ENCODE measurements around the gene SCAPER.
A peak's percentile ranks its signal among the peaks of the same experiment; 100 is the strongest.

SCAPER gene

DNA sequence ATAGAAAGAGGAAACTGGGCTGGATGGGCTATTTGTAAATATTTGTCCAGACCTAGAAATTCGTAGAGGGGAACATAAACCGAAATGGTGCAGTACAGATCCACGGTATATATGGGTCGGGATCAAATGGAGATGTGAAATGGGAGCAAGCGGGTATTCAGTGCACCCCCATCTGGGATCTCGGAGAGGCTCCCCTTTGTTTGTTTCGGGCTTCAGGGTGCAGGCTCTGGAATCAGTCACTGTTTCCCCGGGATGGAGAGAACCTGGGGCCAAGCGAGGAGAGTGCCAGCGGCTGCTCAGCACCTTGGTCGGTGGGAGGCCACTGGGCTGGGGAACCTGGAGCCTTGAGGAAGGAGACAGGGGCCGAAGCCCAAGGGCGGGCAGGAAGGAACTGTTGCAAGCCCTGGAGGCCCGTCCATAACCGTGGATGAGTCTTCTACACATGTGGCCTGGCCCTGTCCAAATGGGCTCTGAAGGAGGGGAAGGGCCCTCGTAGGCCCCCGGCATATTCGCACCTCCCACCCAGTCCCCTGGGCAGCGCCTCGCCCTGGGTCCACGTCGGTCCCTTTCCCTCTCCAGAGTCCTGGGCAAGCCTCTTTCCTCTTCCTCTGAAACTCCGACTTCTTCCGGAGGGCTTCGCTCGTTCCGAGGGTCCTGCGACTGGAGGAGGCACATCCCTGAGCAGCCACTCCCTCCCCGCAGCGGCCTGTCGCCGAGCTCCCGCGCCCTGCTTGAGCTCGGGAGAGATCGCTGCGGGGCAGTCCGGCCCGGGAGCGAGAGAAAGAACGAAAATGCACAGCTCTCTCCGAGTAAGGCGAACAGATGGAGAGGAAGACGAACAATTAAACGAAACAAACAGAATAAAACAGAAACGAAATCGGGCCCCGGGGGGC lies 565.6 kb downstream of the SCAPER start:
- peak; percentile 51 for DNase-seq (ENCODE audit: low spot score)

DNA sequence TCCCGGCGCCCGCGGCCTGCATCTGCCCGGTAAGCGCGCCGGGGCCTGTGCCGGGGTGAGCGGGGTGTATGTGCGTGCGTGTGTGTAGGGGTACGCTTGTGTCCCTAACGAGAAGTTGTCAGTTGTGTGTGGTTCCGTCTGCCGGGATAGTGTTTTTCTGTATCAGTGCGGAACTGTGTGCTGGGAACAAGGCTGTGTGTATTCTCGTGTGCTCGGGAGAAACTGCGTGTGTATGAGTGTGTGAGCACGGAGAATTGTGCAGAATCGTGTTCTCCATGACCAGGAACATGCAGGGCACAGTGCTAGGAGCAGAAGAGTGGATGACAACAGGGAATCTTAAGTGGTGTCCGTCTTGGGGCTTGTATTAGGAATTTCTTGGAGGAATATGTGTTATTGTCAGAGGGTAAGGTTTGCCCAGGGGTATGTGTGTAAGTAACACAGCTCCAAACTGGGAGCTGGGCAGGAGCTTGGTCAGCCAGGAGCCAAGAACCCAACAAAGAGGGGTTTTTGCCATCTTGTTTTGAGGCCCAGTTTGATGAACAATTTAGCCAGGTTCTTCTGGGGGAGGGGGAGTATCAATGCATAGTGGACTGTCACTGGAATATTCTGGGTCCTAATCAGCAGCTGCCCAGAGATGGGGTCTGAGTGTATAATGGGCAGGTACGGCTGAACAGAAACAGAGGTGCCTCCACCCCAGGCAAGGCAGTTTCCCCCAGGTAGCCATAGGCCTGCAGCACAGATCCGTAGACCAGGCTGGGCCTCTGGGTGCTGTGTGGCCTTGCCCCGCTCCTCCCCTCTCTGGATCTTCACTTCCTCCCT lies 566.4 kb downstream of the SCAPER start:
- no peak for DNase-seq (ENCODE audit: low spot score)

GRCh38 chr15:76337696-76338485 lies 567.2 kb downstream of the SCAPER start:
- DNase-seq (ENCODE audit: low spot score) = no peak

GRCh38 chr15:76337059-76337695 lies 568.0 kb downstream of the SCAPER start:
- no peak for DNase-seq (ENCODE audit: low spot score)

DNA sequence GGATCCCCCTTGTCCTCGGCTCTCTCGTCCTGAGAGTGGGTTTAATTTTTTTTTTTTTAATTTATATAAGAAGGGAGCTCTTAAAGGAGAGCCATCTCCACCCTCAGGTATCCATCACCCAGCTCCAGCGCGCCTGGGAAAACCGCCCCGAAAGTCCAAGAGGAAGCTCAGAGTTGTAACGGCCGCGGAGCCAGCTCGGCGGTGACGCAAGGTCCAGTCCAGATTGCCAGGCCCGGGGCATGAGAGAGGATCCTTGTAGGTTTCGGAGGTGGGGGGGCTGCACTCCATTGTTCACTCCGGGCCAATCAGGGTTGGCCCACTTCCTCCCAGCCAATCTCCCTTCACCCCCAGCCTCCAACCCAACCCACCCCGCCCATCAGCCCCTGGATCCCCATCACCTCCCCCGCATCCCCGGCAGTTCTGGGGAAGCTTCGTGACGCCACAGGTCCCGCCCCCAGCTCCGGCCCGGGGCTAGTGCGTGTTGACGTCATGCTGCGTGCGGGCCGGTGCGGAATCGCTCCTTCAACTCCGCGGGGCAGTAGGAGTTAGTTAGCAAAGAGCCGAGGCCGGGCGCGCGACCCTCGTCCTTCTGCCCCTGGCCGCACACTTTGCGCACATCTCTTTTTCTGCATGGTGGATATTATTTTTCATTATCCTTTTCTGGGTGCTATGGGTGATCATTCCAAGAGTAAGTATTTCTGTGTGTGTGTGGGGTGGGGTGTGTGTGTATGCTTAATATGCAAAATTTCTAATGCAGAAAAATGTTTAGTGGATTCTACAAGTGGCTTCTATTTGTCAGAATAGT lies 568.7 kb downstream of the SCAPER start, which contains the start of gene ISL2:
ISL2 (plus strand) TSS at position 520 of the 805 bp plus-strand sequence; CDS start at position 631, 111 bp downstream.
- DNase-seq (ENCODE audit: low spot score) = peak; percentile 53

GRCh38 chr15:76335307-76336253 lies 569.6 kb downstream of the SCAPER start:
- no peak for DNase-seq (ENCODE audit: low spot score)

GRCh38 chr15:76334438-76335306 lies 570.5 kb downstream of the SCAPER start:
- DNase-seq (ENCODE audit: low spot score) = no peak

DNA sequence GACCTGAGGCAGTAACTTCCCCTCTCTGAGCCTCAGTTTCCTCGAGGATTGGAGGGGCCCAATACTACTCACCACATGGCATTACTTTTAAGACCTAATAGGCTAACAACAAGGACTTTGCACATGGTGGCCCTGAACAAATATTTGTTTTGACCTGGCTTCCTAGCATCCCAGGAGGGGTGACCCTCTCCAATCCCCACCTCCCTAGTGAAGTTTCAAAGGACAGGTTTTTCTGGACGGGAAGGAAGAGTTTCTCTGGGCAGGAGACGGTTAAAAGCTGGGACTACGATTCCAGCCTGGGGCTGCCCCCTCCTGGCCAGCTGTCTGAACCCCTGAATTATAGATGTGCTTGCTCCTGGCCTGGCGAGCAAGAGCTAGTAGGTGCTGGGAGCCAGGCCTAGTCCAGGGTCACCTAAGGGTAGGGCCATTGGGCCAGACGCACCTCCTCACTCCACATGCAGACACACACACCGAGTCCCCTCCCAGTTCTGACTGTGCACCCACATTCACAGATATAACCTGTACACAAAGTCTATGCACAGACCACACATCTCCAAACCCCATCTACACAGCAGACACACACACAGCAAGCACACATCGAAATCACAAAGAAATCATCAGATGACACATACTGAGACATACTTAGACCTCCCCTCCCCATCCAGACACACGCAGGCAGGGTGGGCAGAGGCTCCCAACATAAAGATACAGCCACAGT lies 571.3 kb downstream of the SCAPER start:
- no peak for DNase-seq (ENCODE audit: low spot score)

DNA sequence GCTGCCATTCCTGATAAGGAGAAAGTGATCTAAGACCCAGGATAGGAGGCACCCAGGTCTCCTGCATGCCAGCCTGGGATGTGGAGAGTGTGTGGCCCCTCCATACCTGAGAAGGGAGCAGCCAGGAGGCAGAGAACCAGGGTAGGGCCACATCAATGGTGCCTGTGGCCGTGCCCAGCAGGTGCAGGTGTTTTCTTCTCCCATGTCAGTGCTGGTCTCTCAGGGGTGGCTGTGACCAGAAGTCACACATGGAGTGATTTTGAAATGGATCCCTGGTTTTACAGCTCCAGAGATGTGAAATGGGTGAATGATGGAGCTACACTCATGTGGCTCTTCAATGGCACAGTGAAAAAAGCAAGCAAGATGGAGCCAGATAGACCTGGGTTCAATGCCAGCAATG lies 571.8 kb downstream of the SCAPER start:
- no peak for DNase-seq (ENCODE audit: low spot score)

DNA sequence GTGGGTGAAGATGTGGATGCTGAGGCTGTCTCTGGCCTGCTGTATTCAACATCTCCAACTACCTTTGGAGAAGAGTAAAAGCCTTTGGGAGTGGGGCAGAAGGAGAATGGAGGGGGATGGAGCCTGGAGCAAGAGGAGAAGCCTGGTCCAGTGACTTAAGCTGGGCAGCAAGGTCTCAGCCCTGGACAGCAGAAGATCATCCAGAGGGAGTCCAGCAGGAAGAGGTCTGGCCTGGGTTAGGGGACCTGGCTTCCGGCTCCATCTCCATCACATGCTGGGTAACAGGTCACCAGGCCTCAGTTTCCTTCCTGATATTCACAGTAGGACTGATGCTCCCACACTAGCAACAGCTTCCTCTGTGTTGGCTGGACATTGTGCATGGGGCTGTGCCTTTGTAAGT lies 572.3 kb downstream of the SCAPER start:
- no peak for DNase-seq (ENCODE audit: low spot score)

DNA sequence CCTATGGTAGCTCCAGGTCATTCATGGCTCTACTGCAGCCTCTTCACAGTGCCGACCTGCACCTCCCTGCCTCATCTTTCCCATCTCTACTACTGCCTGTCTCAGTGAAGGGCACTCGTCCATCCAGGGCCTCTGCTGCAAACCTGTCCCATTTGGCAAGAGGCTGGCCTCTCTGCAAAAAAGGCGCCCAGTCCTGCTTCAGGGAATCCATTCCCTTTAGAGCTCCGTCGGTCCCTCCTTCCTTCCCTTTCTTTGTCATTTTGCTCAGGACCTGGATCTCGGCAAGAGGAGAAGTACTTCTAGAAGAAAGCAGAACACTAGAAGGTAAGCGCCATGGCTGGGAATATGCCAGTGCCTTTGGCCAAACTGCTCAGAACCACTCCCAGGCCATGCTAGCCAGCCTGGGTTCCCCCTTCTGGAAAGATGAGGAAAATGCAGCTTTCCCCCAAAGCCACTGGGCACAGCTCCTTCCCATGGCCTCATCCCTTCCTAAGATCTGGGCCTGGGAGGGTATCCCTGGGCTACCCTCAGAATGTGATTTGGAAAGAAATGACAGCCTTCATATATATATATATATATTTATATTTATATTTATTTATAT lies 575.0 kb downstream of the SCAPER start:
- DNase-seq (ENCODE audit: low spot score) = peak; percentile 90

GRCh38 chr15:76328958-76329357 lies 576.2 kb downstream of the SCAPER start:
- DNase-seq (ENCODE audit: low spot score) = peak; percentile 20

GRCh38 chr15:76328106-76328696 lies 576.9 kb downstream of the SCAPER start:
- DNase-seq (ENCODE audit: low spot score) = no peak

DNA sequence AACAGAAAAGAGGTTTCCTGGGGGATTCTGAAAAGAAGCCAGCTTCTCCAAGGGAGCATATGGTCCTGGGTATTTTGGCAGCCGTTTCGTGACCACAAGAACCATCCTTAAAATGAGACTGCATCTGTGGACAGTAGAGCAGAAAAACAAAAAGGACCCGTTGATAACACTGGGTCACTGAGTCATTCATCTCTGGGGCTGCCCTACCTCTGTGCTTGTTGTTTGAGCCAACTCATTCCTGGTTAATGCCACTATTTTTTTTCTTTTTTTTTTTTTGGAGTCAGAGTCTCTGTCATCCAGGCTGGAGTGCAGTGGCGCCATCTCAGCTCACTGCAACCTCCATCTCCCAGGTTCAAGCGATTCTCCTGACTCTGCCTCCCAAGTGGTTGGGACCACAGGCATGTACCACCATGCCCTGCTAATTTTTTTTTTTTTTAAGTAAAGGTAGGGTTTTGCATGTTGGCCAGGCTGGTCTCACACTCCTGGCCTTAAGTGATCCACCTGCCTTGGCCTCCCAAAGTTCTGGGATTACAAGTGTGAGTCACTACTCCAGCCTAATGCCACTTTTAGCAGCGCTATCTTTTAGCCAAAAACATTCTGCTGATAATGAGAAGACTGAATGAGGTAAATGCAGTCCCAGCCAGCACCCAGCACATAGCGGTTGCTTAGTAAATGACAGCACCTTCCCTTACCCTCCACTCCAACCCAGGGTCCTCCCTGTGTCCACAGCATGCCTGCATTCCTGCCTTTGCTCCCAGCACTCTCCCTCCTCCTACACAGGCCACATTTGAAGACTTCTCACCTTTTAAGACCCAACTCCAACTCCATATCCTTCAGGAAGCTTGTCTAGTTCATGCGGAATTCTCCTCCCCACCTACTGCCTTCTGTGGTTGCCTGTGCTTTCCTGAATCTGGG lies 577.7 kb downstream of the SCAPER start:
- DNase-seq (ENCODE audit: low spot score) = peak; percentile 21

DNA sequence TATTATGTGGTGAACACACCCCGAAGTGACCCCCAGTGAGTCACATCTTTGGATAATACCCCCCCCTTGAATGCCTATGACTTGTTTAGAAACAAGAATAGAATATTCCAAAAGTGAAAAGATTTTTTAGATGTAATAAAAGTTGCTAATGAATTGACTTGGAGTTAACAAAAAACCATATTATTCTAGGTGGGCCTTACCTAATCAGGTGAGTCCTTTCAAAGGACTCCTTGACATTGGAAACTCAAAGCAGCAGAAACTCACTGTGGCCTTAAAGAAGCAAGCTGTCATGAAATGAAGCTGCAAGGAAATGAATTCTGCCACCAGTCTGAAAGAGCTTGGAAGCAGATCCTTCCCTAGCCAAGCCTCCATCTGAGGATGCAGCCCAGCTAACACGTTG lies 579.4 kb downstream of the SCAPER start:
- DNase-seq (ENCODE audit: low spot score) = no peak

- DNase-seq (ENCODE audit: low spot score) = no peak
Measured at GRCh38 chr15:76324066-76324465, 581.1 kb downstream of the SCAPER start.

Measured in AG20443 (cell line).